ENCODE data around the gene NR4A1.
A peak's percentile ranks its signal among the peaks of the same experiment; 100 is the strongest.
"Not testable (repeated sequence)": the region's sequence is repeated elsewhere in the genome, so short reads cannot be mapped to it uniquely, and the experiment has no call there.

NR4A1 gene

GRCh38 chr12:52091061-52091460 is 39.8 kb downstream of the NR4A1 start:
- Histone ChIP-seq H4K20me1 (no peaks in the 10 kb centered on the region), H3K4me2 (no peak overlapping the region), H3K9ac (no peak overlapping the region), H3K4me1 (peaks cover 26% of the 10 kb centered on the region), H3K4me3 (no peak overlapping the region), H3K27me3 (no peaks in the 10 kb centered on the region), H3K36me3 (no peaks in the 10 kb centered on the region), H3K27ac (no peak overlapping the region), H3K9me3 (no peaks in the 10 kb centered on the region)
- TF ChIP-seq Cebpa-rat (IDR thresholded peaks at IDR 0.05), result no peak

- H3K36me3 ChIP-seq, result no peaks in the 10 kb centered on the region
- H3K27me3 ChIP-seq, result no peaks in the 10 kb centered on the region
- no peaks in the 10 kb centered on the region for H3K9me3 ChIP-seq
- no peak for TF ChIP-seq Cebpa-rat (IDR thresholded peaks at IDR 0.05)
- H3K4me2 ChIP-seq, result no peak overlapping the region
- H3K27ac ChIP-seq, result no peak overlapping the region
- no peak overlapping the region for H3K9ac ChIP-seq
- no peak overlapping the region for H3K4me3 ChIP-seq
- peaks cover 22% of the 10 kb centered on the region for H3K4me1 ChIP-seq
- no peaks in the 10 kb centered on the region for H4K20me1 ChIP-seq
Observed at GRCh38 chr12:52091869-52092268, 40.6 kb downstream of the NR4A1 start.

GRCh38 chr12:52093346-52093745 is 42.1 kb downstream of the NR4A1 start:
- no peak for TF ChIP-seq Cebpa-rat (IDR thresholded peaks at IDR 0.05)
- no peaks in the 10 kb centered on the region for H3K9me3 ChIP-seq
- H3K4me1 ChIP-seq, result peaks cover 10% of the 10 kb centered on the region
- H3K36me3 ChIP-seq, result no peaks in the 10 kb centered on the region
- H3K27me3 ChIP-seq, result no peaks in the 10 kb centered on the region
- no peaks in the 10 kb centered on the region for H4K20me1 ChIP-seq
- no peak overlapping the region for H3K4me2 ChIP-seq
- H3K9ac ChIP-seq, result no peak overlapping the region
- no peak overlapping the region for H3K4me3 ChIP-seq
- no peak overlapping the region for H3K27ac ChIP-seq

- Histone ChIP-seq H3K9me3 (no peaks in the 10 kb centered on the region), H3K27me3 (no peaks in the 10 kb centered on the region)
- no peak; the same call in 1 of the 2 replicates for TF ChIP-seq Cebpa-rat (IDR thresholded peaks at IDR 0.05)
Observed at GRCh38 chr12:52096332-52097044, 45.2 kb downstream of the NR4A1 start.

GRCh38 chr12:52097045-52097666 is 45.9 kb downstream of the NR4A1 start:
- no peaks in the 10 kb centered on the region for H3K9me3 ChIP-seq
- H3K9ac ChIP-seq, result no peak overlapping the region
- no peak for TF ChIP-seq Cebpa-rat (IDR thresholded peaks at IDR 0.05)
- no peak overlapping the region for H3K27ac ChIP-seq
- no peaks in the 10 kb centered on the region for H3K36me3 ChIP-seq
- no peaks in the 10 kb centered on the region for H4K20me1 ChIP-seq
- no peaks in the 10 kb centered on the region for H3K4me1 ChIP-seq
- no peak overlapping the region for H3K4me2 ChIP-seq
- no peak overlapping the region for H3K4me3 ChIP-seq
- H3K27me3 ChIP-seq, result no peaks in the 10 kb centered on the region

More at GRCh38 chr12:52096332-52097044, 45.2 kb downstream of the NR4A1 start:
- no peak overlapping the region for H3K27ac ChIP-seq
- H3K36me3 ChIP-seq, result no peaks in the 10 kb centered on the region
- no peak overlapping the region for H3K9ac ChIP-seq
- H4K20me1 ChIP-seq, result no peaks in the 10 kb centered on the region
- H3K4me1 ChIP-seq, result no peaks in the 10 kb centered on the region
- no peak overlapping the region for H3K4me2 ChIP-seq
- H3K4me3 ChIP-seq, result no peak overlapping the region

- not testable (repeated sequence) for H3K36me3 ChIP-seq, H4K20me1 ChIP-seq, H3K9ac ChIP-seq, H3K27ac ChIP-seq, H3K9me3 ChIP-seq, H3K4me1 ChIP-seq, H3K4me3 ChIP-seq
- H3K4me2 ChIP-seq, result peak overlapping the region; percentile 24; the same call in 1 of the 2 replicates
- peaks cover 18% of the 10 kb centered on the region; the same call in 1 of the 2 replicates for H3K27me3 ChIP-seq
Observed at GRCh38 chr12:52104431-52105089, 53.3 kb downstream of the NR4A1 start.
